ENCODE measurements around the gene ZC3H7A.

Gene ZC3H7A

GRCh38 chr16:11774065-11774626, 22.9 kb downstream of the ZC3H7A start:
- no peak for DNase-seq

- no peak for DNase-seq
Measured at GRCh38 chr16:11768849-11769248, 28.2 kb downstream of the ZC3H7A start.

- no peak for DNase-seq
Measured at GRCh38 chr16:11762431-11762830, 34.6 kb downstream of the ZC3H7A start.

GRCh38 chr16:11759997-11760396, 37.1 kb downstream of the ZC3H7A start:
- DNase-seq, result no peak

- no peak for DNase-seq
Measured at GRCh38 chr16:11759163-11759834, 37.8 kb downstream of the ZC3H7A start.

GRCh38 chr16:11757671-11758545, 39.1 kb downstream of the ZC3H7A start:
- DNase-seq, result no peak

GRCh38 chr16:11756248-11756647, 40.8 kb downstream of the ZC3H7A start:
- no peak for DNase-seq

GRCh38 chr16:11755022-11755760, 41.9 kb downstream of the ZC3H7A start:
- DNase-seq, result no peak

DNA sequence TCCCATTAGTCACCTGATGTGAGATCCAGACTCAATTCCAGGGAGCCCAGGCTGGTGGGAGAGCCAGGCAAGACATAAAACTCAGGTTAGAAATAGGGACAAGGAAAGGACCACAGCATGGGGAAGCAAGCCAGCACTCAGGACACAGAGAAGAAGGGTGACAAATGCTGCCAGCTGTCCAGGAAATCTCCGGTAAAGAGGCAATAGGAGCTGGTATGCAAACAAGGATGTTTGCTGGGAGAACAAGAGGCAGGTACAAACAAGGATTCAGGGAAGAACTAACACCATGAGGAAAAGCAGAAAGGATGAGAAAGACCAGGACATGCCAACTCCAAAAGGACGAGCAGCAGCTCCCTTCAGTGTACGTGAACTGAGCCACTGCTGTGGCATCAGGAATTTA, 44.2 kb downstream of the ZC3H7A start:
- DNase-seq, result no peak

- DNase-seq, result no peak
Measured at GRCh38 chr16:11750056-11750455, 47.0 kb downstream of the ZC3H7A start.

GRCh38 chr16:11748404-11749254, 48.4 kb downstream of the ZC3H7A start:
- DNase-seq, result no peak

- no peak for DNase-seq
Measured at GRCh38 chr16:11747949-11748403, 49.1 kb downstream of the ZC3H7A start.

DNA sequence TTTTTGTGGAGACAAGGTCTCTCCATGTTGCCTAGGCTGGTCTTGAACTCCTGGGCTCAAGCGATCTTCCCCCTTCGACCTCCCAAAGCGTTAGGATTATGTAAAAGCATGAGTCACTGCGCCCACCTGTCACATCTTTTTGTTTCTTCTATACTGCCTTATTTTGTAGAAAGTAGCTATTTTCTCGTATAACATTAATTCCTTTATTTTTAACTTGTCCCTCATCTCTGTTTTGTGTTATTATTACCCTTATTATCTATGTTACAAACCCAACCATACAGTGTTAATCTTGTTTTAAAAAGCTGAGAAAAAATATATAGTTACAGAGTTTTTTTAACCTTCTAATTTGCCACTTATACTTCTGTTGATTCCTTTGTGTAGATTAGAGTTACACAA, 53.0 kb downstream of the ZC3H7A start:
- no peak for DNase-seq

GRCh38 chr16:11743308-11744074, 53.6 kb downstream of the ZC3H7A start:
- DNase-seq, result no peak

- DNase-seq, result peak; percentile 99
Measured at GRCh38 chr16:11742536-11743307, 54.3 kb downstream of the ZC3H7A start, which contains the start of gene TXNDC11. TXNDC11 (minus strand) TSS chr16:11742857; CDS start chr16:11742730, 127 bp downstream.

GRCh38 chr16:11742093-11742535, 54.9 kb downstream of the ZC3H7A start:
- DNase-seq, result no peak

GRCh38 chr16:11740567-11740966, 56.5 kb downstream of the ZC3H7A start:
- no peak for DNase-seq

- no peak for DNase-seq
Measured at GRCh38 chr16:11738742-11739544, 58.1 kb downstream of the ZC3H7A start.

GRCh38 chr16:11737713-11738112, 59.3 kb downstream of the ZC3H7A start:
- DNase-seq, result no peak
